ENCODE results near the gene SPOP. TPM values are rescaled to one million over a fixed set of nuclear protein-coding genes. Genes with fewer than 3 reads are reported as not detected.

Gene SPOP
- total RNA-seq, 4 donors from 2014 or later, result 58.1 to 72.6 (median 66.6) TPM

DNA sequence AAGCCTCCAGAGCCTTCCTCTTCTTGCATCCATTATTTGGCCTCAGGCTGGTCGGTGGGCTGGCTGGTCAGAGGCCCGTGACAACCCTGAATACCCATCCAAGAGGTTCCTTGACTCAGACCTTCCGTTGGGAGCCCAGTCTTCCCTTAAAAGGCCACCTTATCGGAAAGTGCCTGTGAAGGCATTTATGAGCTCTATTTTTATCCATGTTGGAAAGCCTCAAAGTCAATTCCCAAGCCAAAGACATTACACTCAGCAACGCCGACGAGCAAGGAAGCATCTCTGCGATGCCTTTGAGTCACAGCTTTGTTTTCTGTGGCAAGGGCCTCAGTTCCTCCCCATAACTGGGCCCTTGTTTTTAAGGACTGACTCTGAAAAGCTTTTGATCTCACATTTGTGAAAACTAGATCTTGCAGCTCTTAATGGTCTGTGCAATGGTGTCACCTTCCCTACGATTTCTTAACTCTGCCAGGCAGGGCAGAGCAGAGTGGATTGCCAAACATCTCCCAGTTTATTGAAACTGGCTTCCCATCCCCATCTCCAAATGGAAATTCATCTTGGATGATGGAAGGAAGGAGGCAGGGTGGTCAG, 13.3 kb upstream of the SPOP start:
- TF ChIP-seq POLR2A (IDR thresholded peaks at IDR 0.05) (no peak), CTCF (IDR thresholded peaks at IDR 0.05) (no peak), EP300 (IDR thresholded peaks at IDR 0.05) (peak; percentile 14 to 59)
- H3K4me1 ChIP-seq, result peaks cover 0 to 18% (median 3%) of the 10 kb centered on the region in 4 donors
- no peaks in the 10 kb centered on the region for H3K36me3 ChIP-seq
- H3K9me3 ChIP-seq, result no peaks in the 10 kb centered on the region
- H3K27ac ChIP-seq, result peak overlapping the region; percentile 19 to 88 (median 47)
- DNase-seq (ENCODE audit: low spot score in 2 of 2), result peak in 1 of 2 donors; percentile 34
- WGBS, 2 donors, result 23 to 42% methylated on average over 9 of the region's 9 CpGs
- H3K4me3 ChIP-seq, result no peak overlapping the region
- H3K27me3 ChIP-seq, result peaks cover 0 to 4% of the 10 kb centered on the region in 2 donors

- TF ChIP-seq CTCF (IDR thresholded peaks at IDR 0.05) (no peak), EP300 (IDR thresholded peaks at IDR 0.05) (no peak), POLR2A (IDR thresholded peaks at IDR 0.05) (no peak)
- peaks cover 0 to 4% of the 10 kb centered on the region in 2 donors for H3K27me3 ChIP-seq
- H3K27ac ChIP-seq, result peak overlapping the region in 2 of 4 donors; percentile 71 to 88
- H3K4me1 ChIP-seq, result peaks cover 0 to 16% (median 0%) of the 10 kb centered on the region in 4 donors
- 23 to 34% methylated on average over 2 of the region's 2 CpGs for WGBS, 2 donors
- no peaks in the 10 kb centered on the region for H3K9me3 ChIP-seq
- no peaks in the 10 kb centered on the region for H3K36me3 ChIP-seq
- no peak overlapping the region for H3K4me3 ChIP-seq
- no peak for DNase-seq (ENCODE audit: low spot score in 2 of 2)
Observed at GRCh38 chr17:49690256-49690655, 12.4 kb upstream of the SPOP start.

GRCh38 chr17:49688848-49689247, 11.0 kb upstream of the SPOP start:
- Histone ChIP-seq H3K9me3 (no peaks in the 10 kb centered on the region), H3K27ac (peak overlapping the region in 3 of 4 donors; percentile 40 to 78 (median 66)), H3K4me1 (peaks cover 0 to 11% (median 0%) of the 10 kb centered on the region in 4 donors), H3K4me3 (peak overlapping the region in 1 of 4 donors; percentile 1), H3K27me3 (peaks cover 0 to 4% of the 10 kb centered on the region in 2 donors), H3K36me3 (no peaks in the 10 kb centered on the region)
- 72 to 74% methylated on average over 4 of the region's 4 CpGs for WGBS, 2 donors
- DNase-seq (ENCODE audit: low spot score in 2 of 2), result no peak
- TF ChIP-seq EP300 (IDR thresholded peaks at IDR 0.05) (no peak), CTCF (IDR thresholded peaks at IDR 0.05) (no peak), POLR2A (IDR thresholded peaks at IDR 0.05) (no peak)

DNA sequence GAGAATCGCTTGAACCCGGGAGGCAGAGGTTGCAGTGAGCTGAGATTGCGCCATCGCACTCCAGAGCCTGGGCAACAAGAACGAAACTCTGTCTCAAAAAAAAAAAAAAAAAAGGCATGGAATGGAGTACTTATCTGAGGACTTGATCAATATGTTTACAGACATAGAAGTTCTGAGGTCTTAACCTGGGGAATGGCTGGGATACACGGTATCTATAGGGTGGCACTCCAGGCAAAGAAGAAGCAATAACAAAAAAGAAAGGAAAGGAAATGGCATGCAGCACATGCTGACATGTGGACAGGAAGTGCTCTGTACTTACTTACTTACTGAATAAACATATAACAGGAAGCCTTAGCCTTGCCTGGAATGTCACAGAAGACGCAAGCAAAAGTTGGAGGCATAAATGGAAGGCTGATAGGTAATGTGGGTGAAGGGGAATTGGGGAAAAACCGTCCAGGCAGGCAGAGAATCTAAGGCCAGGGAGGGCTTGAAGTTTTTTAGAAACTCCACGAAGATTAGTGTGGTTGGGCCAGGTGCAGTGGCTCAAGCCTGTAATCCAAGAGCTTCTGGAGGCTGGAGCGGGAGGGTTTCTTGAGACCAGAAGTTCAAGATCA, 10.1 kb upstream of the SPOP start:
- no peaks in the 10 kb centered on the region for H3K36me3 ChIP-seq
- peak overlapping the region in 3 of 4 donors; percentile 40 to 78 (median 66) for H3K27ac ChIP-seq
- DNase-seq (ENCODE audit: low spot score in 2 of 2), result no peak
- peak overlapping the region in 2 of 4 donors; percentile 16 to 18 for H3K4me3 ChIP-seq
- TF ChIP-seq CTCF (IDR thresholded peaks at IDR 0.05) (no peak), EP300 (IDR thresholded peaks at IDR 0.05) (peak; percentile 50 to 70), POLR2A (IDR thresholded peaks at IDR 0.05) (no peak)
- 64% methylated on average over 10 of the region's 10 CpGs for WGBS, 2 donors
- H3K27me3 ChIP-seq, result peaks cover 0 to 4% of the 10 kb centered on the region in 2 donors
- peaks cover 0 to 11% (median 0%) of the 10 kb centered on the region in 4 donors for H3K4me1 ChIP-seq
- no peaks in the 10 kb centered on the region for H3K9me3 ChIP-seq
